Bone marrow (tissue), 2 donors: ENCODE results near the gene PRKD1.

ENCODE experiments used
- DNase-seq, 2 donors: peaks; one replicate each; lab custom pipeline; 2025; lab: John Stamatoyannopoulos, UW

PRKD1 gene

DNA sequence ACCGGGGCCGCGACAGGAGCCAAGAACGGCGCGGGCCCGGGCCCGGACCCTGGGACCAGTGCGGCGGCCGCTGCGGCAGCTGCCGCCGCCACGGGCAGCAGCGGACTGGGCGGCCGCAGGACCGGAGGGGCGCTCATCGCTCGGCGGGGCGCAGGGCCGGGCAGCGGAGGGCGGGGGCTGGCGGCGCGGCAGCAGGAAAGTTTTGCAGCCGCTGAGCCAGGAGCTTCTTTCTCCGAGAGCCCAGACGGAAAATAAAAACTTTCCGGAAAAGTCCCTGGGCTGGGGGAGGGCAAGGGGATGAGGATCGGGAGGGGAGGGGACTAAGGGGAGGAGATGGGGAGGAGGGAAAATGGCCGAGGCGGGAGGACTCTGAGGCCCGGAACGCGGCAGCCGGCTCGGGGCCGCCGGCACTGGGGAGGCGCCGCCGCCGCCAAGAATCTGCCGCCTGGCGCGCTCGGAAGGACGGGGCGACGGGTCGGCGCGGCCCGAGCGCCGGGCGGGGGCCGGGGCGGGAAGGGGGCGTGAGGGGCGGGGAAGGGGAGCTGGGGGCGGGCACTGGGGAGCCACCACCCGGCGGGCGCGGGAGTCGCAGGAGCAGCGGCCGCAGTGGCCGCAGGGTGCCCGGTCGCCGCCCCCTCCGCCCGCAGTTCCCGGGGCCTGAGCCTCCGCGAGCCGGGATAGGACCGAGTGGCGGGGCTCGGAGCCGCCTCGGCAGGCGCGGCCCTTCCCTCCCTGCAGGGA, at the start of gene PRKD1:
TSS of gene PRKD1 (minus strand) at position 472 of the 741 bp plus-strand sequence.
- no peak for DNase-seq

DNA sequence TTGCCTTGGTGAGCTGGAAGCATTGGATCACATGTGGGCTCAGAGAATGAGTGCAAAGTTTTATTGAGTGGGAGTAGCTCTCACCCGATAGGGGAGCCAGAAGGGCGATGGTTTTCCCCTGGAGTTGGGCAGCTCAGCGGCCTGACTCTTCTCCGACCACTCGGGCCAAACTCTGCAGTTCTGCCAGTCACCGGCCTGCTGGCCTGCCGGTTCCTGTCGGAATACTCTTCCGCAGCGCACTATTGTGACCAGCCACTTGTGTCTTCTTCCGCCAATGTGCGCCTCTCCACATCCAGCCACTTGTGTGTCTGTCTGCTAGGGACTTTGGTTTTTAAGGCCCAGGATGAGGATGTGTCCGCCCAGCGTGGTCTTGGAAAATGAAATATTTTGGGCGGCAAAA, 43.5 kb upstream of the PRKD1 start:
- DNase-seq, result no peak

DNA sequence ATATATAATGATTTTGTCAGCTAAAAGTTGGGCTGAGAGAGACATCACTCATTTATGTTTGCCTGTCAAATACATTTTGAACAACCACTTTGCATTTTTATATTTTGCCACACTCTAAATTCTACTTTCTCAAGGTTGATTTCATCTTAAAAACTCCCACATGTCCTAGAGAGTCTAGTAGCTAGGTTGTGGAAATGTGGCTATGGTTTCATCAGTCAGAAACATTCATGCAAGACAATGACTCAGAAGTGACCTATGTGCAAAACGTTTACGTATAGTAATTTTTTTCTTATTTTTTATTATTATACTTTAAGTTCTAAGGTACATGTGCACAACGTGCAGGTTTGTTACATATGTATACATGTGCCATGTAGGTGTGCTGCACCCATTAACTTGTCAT, 27.4 kb upstream of the PRKD1 start:
- no peak for DNase-seq

GRCh38 chr14:29953501-29953900, 25.9 kb upstream of the PRKD1 start:
- DNase-seq, result no peak

DNA sequence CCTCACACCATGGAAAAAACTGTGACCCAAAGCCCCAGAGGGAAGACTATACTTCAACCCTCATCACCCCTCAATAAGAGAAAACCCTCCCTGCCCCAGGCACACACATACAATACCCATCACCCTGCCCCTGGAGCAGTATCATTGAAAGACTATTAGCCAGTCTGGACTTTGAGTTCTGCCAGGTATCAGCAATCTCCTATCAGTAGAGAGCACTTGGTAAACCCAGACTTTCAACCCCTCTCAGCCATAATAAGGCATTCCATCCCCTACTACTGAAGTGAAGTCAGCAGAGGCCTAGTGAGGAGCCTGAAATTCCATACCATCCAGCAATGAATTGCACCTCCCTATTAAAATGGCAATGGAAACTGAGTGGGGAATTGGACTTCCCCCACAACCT, 16.4 kb upstream of the PRKD1 start:
- DNase-seq, result no peak

DNA sequence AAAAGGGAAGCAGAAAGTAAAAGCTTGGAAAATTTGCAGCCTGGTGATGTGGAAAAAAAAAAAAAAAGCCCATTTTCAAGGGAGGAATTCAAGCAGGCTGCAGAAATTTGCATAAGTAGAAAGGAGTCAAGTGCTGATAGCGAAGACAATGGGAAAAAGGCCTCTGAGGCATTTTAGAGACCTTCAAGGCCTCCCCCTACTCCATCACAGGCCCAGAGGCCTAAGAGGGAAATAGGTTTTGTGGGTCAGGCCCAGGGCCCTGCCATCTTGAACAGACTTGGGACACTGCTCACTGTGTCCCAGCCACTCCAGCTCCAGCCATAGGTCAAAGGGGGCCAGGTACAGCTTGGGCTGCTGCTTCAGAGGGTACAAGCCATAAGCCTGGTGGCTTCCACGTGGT, 13.8 kb upstream of the PRKD1 start:
- no peak for DNase-seq

DNA sequence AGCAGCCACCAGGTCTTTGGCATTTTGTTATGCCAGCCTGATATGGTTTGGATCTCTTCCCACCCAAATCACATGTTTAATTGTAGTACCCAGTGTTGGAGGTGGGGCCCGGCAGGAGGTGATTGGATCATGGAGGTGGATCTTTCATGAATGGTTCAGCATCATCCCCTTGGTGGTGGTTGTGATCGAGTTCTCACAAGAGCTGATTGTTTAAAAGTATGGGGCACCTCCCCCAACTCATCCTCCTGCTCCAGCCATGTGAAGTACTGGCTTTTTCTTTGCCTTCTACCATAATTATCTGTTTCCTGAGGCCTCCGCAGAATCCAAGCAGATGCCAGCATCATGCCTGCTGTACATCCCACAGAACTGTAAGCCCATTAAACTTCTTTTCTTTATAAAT, 12.8 kb upstream of the PRKD1 start:
- no peak for DNase-seq

GRCh38 chr14:29937116-29937515, 9.5 kb upstream of the PRKD1 start:
- DNase-seq, result no peak

- no peak for DNase-seq
Observed at GRCh38 chr14:29930283-29930682, 2.6 kb upstream of the PRKD1 start.

DNA sequence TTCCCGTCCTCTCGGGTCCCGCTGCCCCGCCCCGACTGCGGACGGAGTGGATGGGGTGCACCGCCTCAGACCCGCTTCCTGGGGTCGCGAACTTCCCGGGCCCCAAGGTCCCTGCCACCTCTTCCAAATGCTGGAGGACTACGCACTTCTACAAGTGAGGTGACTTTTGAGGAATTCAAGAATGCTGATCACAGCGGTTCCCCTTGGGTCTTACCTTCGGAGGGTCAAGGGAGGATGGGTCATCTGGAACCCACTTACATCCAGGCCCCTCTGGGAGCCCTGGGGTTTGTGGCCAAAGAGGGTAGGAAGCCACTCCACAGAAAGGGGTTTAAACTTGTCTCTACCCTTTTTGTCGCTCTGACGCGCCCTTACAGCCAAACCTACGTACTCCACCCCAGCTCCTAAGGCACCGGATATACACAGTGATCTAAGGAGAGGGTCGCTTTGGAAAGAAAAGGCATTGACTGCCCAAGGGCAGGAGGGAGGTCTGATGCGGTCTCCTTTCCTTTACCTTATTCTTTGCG, 532 bp upstream of the PRKD1 start:
- DNase-seq, result no peak

GRCh38 chr14:29926701-29927375, 809 bp downstream of the PRKD1 start:
- DNase-seq, result no peak

GRCh38 chr14:29926228-29926627, 1.4 kb downstream of the PRKD1 start:
- no peak for DNase-seq

- no peak for DNase-seq
Observed at GRCh38 chr14:29925736-29926135, 1.9 kb downstream of the PRKD1 start.

DNA sequence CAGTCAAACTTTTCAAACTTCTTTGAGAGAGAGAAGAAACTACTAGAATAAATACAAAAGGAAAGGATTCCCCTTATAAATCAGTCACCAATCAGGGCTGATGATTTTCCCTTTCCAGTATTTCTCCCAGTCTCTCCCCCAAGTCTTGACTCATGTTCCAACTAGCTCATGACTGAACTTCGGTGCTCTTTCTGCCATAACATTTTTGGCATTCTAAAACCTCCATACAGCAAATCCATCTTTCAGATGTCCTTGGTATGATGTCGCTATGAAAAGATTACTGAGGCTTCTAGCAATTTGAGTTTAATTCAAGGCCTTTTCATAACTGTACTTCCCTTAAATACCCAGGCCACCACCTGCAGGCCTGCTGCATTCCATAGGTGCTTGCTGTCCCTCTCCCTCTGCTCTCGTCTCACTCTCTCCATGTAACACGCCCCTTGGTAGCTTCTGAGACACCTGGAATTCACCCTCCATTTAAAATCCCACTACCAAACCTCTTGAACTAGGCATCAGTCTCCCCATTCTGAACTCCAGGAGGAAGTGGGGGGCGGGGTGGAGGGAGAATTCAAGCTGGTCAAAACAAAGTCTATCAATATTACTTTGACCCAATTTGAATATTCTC, 2.4 kb downstream of the PRKD1 start:
- DNase-seq, result no peak

DNA sequence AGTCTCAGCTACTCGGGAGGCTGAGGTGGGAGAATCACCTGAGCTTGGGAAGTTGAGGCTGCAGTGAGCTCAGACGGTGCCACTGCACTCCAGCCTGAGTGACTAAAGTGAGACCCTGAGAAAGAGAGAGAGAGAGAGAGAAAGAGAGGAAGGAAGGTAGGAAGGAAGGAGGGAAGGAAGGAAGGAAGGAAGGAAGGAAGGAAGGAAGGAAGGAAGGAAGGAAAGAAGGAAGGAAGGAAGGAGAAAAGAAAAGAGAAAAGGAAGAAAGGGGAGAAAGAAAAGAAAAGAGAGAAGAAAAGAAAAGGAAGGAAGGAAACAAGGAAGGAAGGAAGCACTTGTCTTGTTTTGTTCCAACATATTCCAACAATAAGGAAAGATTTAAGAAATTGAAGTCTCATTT, 7.8 kb downstream of the PRKD1 start:
- no peak for DNase-seq

DNA sequence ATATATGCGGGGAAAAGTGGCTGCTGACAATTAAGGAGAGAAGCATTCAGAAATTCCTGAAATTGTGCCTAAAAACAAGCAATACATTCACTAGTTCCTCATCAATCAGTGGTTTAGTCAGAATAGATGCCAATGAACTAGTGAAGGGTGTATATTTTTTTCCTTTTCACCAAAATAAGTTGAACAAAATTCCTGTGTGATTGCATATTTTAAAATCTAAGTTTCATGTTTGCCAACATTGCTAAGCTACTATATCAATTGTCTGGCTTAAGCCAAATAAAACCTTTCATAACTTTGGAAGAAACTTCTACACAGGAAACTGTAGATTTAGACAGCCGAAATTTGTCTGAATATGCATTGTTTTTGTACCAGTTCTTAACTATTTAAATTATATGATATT, 8.7 kb downstream of the PRKD1 start:
- no peak for DNase-seq

DNA sequence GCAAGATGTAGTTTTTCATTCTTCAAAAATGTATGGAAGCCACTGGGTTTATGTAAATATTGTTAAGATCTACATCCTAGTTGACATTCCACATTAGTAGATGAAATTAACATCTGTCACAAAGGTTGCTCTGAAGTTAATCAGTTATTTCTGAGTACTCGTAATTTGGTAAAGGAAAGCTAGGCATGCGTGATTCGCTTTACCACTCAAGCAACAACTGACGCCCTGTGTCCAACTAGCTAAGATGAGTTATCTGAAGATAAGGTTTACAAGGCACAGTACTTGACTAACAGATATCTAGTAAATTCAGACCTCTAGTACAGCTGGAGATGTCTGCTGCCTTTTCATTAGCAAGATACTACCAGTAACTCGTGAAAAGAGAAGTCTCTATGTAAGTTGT, 14.1 kb downstream of the PRKD1 start:
- DNase-seq, result no peak

DNA sequence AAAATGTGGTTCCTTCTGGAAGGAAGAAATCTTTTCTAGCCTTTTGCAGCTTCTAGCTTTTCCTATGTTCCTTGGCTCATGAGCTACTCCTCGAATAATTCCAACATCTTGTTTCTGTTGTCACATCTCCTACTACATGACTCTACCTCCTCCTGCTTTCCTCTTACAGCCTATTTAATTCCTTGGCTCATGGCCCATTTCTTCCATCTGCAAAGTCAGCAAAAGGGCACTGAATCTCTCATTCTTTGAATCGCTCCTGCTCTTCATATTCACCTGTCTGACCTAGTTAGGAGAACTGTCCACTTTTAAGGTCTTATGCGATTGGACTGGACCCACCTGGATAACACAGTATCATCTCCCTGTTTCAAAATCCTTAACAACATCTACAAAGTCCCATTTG, 15.8 kb downstream of the PRKD1 start:
- DNase-seq, result no peak

GRCh38 chr14:29908652-29909577, 18.7 kb downstream of the PRKD1 start:
- no peak for DNase-seq

- no peak for DNase-seq
Observed at GRCh38 chr14:29906256-29906870, 21.3 kb downstream of the PRKD1 start.

GRCh38 chr14:29905543-29905942, 22.1 kb downstream of the PRKD1 start:
- DNase-seq, result no peak
